ENCODE data around the gene LRRC32. TPM values are rescaled to one million over a fixed set of nuclear protein-coding genes. Genes with fewer than 3 reads are reported as not detected.

LRRC32 gene
- total and polyA plus RNA-seq, 2 donors = 2.9 to 29.3 TPM

DNA sequence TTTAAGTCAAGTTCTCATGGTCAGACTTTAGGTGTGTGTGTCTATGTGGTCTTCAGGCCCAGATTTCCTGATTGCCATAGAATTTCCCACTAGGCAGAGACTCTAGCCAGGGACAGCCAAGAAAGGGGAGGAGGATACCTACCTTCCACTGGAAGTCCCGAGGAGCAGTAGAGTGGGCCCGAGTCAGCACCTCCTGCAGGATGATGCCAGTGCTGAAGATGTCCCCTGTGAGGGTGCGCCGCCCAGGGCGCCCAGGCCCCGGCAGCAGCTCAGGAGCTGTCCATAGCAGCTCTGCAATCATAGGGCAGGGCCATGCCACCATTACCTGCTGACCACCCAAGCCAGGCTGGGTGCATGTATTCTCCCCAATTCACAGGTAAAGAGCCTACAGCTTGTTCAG lies 41.6 kb upstream of the LRRC32 start:
- Histone ChIP-seq H3K4me3 (ENCODE audit: low read length in 2 of 2) (no peak overlapping the region), H3K4me1 (ENCODE audit: control insufficient read depth in 2 of 2, insufficient read depth in 2 of 2, low read length in 2 of 2) (no peaks in the 10 kb centered on the region), H3K27me3 (ENCODE audit: control insufficient read depth in 2 of 2, insufficient read depth in 1 of 2, low read length in 1 of 2) (no peaks in the 10 kb centered on the region), H3K36me3 (ENCODE audit: control insufficient read depth in 2 of 2, insufficient read depth in 2 of 2, low read length in 1 of 2) (no peaks in the 10 kb centered on the region), H3K9me3 (ENCODE audit: control insufficient read depth in 2 of 2, insufficient read depth in 1 of 2, low read length in 1 of 2) (no peaks in the 10 kb centered on the region), H3K27ac (ENCODE audit: low read depth in 1 of 2, low read length in 1 of 2) (no peak overlapping the region)
- no peak for DNase-seq (ENCODE audit: low read depth in 6 of 9, low spot score in 9 of 9)
- 95% methylated on average over 6 of the region's 6 CpGs for WGBS

DNA sequence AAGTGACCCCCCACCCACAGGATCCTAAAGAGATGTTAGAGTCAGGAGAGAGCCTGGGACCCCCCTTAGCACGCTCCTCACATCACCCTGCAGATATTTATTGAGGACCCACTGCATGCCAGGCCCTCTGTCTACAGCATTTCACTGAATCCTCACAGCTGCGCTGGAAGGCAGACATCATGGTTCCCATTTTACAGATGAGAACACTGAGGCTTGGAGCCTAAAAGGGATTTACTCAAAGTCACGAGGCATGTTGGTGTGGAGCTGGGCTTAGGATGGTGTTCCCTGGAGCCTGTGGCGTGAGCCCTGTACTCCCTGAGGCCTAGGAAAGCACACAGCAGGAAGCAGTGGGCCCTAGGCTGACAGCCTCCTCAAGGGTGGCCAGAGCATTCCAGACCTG lies 39.2 kb upstream of the LRRC32 start:
- no peak overlapping the region for H3K27ac ChIP-seq (ENCODE audit: low read depth in 1 of 2, low read length in 1 of 2)
- no peak overlapping the region for H3K4me3 ChIP-seq (ENCODE audit: low read length in 2 of 2)
- no peaks in the 10 kb centered on the region for H3K9me3 ChIP-seq (ENCODE audit: control insufficient read depth in 2 of 2, insufficient read depth in 1 of 2, low read length in 1 of 2)
- no peaks in the 10 kb centered on the region for H3K4me1 ChIP-seq (ENCODE audit: control insufficient read depth in 2 of 2, insufficient read depth in 2 of 2, low read length in 2 of 2)
- 94% methylated on average over 4 of the region's 4 CpGs for WGBS
- no peak for DNase-seq (ENCODE audit: low read depth in 6 of 9, low spot score in 9 of 9)
- no peaks in the 10 kb centered on the region for H3K36me3 ChIP-seq (ENCODE audit: control insufficient read depth in 2 of 2, insufficient read depth in 2 of 2, low read length in 1 of 2)
- no peaks in the 10 kb centered on the region for H3K27me3 ChIP-seq (ENCODE audit: control insufficient read depth in 2 of 2, insufficient read depth in 1 of 2, low read length in 1 of 2)

DNA sequence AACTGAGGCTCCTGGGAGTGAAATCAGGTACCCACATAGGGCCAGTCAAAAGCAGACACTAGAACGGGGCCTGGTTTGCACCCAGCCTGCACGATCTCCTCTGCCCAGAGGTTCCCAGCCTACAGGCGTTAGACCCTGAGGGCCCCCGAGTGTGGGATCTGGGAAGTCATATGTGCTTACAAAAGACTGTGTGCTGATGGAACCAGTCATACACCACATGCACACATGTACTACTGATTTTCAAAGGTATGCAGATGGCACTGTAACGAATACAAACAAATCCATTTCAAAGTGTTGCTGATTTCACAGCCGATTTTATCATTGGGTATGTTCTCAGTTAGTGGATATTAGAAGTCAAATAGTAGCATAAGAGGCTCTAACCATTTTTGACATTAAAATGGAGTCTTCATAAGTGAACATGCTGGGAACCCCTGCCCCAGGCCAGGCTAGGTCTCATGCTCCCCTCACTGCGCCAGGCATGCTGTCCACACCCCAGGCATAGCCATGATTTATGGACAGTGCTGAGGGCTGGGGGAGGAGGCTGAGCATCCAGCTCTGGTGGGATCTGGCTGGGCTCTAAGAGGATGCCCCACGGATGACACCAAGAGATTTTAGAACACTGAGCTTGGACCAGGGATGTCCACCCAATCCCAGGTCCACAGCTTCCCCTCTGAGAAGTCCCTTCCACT lies 38.6 kb upstream of the LRRC32 start:
- Histone ChIP-seq H3K27ac (ENCODE audit: low read depth in 1 of 2, low read length in 1 of 2) (no peak overlapping the region), H3K4me3 (ENCODE audit: low read length in 2 of 2) (no peak overlapping the region)

DNA sequence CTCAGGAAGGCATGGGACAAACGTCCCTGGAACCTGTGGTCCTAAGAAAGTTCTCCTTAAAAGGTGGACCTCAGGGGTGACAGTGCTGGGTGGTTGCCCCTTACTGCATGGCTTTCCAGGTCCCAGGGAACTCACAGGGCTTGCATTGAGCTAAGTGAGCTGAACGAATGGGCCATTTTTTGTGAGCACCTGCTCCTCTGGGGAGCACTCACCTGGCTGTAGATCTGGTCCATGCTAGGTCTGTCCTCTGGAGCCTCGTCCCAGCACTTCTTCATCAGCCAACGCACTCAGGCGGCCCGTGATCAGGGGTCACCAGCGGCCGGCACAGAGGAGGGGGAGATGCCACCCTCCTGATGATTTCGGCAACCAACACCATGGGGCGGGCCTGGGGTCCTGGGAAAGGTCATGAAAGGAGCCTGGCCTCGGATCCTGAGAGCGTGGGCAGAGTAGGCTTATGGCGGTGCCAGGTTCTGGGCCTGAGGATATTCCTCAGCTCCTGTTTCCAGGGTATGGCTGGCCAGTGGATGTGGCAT lies 36.8 kb upstream of the LRRC32 start:
- no peak overlapping the region for H3K27ac ChIP-seq (ENCODE audit: low read depth in 1 of 2, low read length in 1 of 2)
- no peaks in the 10 kb centered on the region for H3K36me3 ChIP-seq (ENCODE audit: control insufficient read depth in 2 of 2, insufficient read depth in 2 of 2, low read length in 1 of 2)
- H3K4me1 ChIP-seq (ENCODE audit: control insufficient read depth in 2 of 2, insufficient read depth in 2 of 2, low read length in 2 of 2) = no peaks in the 10 kb centered on the region
- H3K9me3 ChIP-seq (ENCODE audit: control insufficient read depth in 2 of 2, insufficient read depth in 1 of 2, low read length in 1 of 2) = no peaks in the 10 kb centered on the region
- no peak overlapping the region for H3K4me3 ChIP-seq (ENCODE audit: low read length in 2 of 2)
- H3K27me3 ChIP-seq (ENCODE audit: control insufficient read depth in 2 of 2, insufficient read depth in 1 of 2, low read length in 1 of 2) = no peaks in the 10 kb centered on the region
- no peak for DNase-seq (ENCODE audit: low read depth in 6 of 9, low spot score in 9 of 9)
- WGBS = 94% methylated on average over 13 of the region's 13 CpGs

More for the DNA sequence above, 38.6 kb upstream of the LRRC32 start:
- H3K36me3 ChIP-seq (ENCODE audit: control insufficient read depth in 2 of 2, insufficient read depth in 2 of 2, low read length in 1 of 2) = no peaks in the 10 kb centered on the region
- WGBS = 94% methylated on average over 8 of the region's 8 CpGs
- no peak for DNase-seq (ENCODE audit: low read depth in 6 of 9, low spot score in 9 of 9)
- H3K9me3 ChIP-seq (ENCODE audit: control insufficient read depth in 2 of 2, insufficient read depth in 1 of 2, low read length in 1 of 2) = no peaks in the 10 kb centered on the region
- H3K4me1 ChIP-seq (ENCODE audit: control insufficient read depth in 2 of 2, insufficient read depth in 2 of 2, low read length in 2 of 2) = no peaks in the 10 kb centered on the region
- H3K27me3 ChIP-seq (ENCODE audit: control insufficient read depth in 2 of 2, insufficient read depth in 1 of 2, low read length in 1 of 2) = no peaks in the 10 kb centered on the region

DNA sequence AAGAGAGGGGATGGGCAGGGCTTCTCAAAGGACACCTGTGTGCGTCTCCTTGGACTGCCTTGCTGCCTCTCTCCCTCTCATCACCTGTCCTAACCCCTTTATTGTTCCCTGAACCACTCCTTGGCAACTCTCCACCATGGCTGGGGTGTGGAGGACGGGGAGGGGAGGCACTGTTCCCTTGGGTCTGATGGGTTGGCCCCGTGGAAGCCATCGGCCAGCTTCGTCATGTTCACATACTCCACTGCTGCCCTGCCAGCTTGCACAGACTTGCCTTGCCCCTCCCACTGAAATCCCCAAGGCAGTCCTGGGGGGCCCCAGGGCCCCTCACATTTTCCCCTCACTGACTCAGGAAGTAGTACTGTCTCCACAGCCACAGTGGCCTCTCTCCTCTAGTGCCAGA lies 36.1 kb upstream of the LRRC32 start:
- WGBS = 87% methylated on average over 5 of the region's 5 CpGs
- Histone ChIP-seq H3K27ac (ENCODE audit: low read depth in 1 of 2, low read length in 1 of 2) (no peak overlapping the region), H3K36me3 (ENCODE audit: control insufficient read depth in 2 of 2, insufficient read depth in 2 of 2, low read length in 1 of 2) (no peaks in the 10 kb centered on the region)

DNA sequence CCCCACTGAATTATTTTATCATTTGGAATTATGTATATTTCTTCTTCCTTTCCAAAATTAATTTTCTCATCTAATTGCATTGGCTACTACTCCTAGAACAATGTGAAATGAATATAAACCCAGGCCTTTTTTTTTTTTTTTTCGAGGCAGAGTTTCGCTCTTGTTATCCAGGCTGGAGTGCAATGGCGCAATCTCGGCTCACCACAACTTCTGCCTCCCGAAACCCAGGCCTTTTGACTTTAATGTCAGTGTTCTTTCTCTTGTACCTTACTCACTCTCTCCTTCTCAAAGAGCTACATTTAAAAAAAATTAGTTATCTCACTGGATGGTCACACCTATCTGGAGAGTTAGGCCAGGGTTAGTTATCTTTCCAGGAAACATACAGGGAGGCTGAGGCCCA lies 35.3 kb upstream of the LRRC32 start:
- WGBS = 96% methylated on average over 5 of the region's 5 CpGs
- Histone ChIP-seq H3K27ac (ENCODE audit: low read depth in 1 of 2, low read length in 1 of 2) (no peak overlapping the region), H3K9me3 (ENCODE audit: control insufficient read depth in 2 of 2, insufficient read depth in 1 of 2, low read length in 1 of 2) (no peaks in the 10 kb centered on the region), H3K4me1 (ENCODE audit: control insufficient read depth in 2 of 2, insufficient read depth in 2 of 2, low read length in 2 of 2) (no peaks in the 10 kb centered on the region), H3K27me3 (ENCODE audit: control insufficient read depth in 2 of 2, insufficient read depth in 1 of 2, low read length in 1 of 2) (no peaks in the 10 kb centered on the region), H3K4me3 (ENCODE audit: low read length in 2 of 2) (no peak overlapping the region), H3K36me3 (ENCODE audit: control insufficient read depth in 2 of 2, insufficient read depth in 2 of 2, low read length in 1 of 2) (no peaks in the 10 kb centered on the region)
- DNase-seq (ENCODE audit: low read depth in 6 of 9, low spot score in 9 of 9) = no peak

More for the DNA sequence above, 36.1 kb upstream of the LRRC32 start:
- Histone ChIP-seq H3K9me3 (ENCODE audit: control insufficient read depth in 2 of 2, insufficient read depth in 1 of 2, low read length in 1 of 2) (no peaks in the 10 kb centered on the region), H3K27me3 (ENCODE audit: control insufficient read depth in 2 of 2, insufficient read depth in 1 of 2, low read length in 1 of 2) (no peaks in the 10 kb centered on the region), H3K4me1 (ENCODE audit: control insufficient read depth in 2 of 2, insufficient read depth in 2 of 2, low read length in 2 of 2) (no peaks in the 10 kb centered on the region), H3K4me3 (ENCODE audit: low read length in 2 of 2) (no peak overlapping the region)
- no peak for DNase-seq (ENCODE audit: low read depth in 6 of 9, low spot score in 9 of 9)

DNA sequence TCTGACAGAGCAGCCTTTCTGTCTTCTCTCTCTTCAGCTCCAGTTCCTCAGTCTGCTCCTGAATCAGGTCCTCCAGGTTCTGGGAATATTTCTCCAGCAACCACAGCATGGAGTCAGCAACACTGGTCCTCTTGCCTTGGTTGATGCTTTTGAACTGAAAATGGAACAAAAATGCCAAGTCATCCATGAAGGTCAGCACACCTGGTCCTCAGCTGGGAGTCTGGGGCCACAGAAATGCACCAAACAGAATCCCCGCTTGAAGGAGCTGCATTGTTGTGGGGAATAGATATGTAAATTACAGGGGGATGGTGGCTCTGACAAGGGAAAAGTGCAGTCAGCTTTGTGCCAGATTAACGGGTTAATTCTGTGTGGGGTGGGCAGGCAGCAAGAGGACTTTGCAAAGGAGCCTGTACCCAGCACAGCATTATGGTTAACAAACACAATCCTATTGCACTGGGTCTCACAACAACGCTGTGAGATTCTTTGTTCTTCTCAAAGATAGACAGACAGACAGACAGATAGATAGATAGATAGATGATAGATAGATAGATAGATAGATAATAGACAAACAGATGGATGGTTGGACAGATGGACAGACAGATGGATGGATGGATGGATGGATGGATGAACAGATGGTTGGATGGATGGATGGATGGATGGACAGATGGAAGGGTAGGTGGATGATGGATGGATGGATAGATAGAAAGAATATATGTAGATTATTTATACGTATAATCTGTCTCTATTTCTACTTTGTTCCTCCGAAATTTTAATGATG lies 33.8 kb upstream of the LRRC32 start:
- Histone ChIP-seq H3K9me3 (ENCODE audit: control insufficient read depth in 2 of 2, insufficient read depth in 1 of 2, low read length in 1 of 2) (no peaks in the 10 kb centered on the region), H3K4me1 (ENCODE audit: control insufficient read depth in 2 of 2, insufficient read depth in 2 of 2, low read length in 2 of 2) (no peaks in the 10 kb centered on the region), H3K27ac (ENCODE audit: low read depth in 1 of 2, low read length in 1 of 2) (no peak overlapping the region), H3K27me3 (ENCODE audit: control insufficient read depth in 2 of 2, insufficient read depth in 1 of 2, low read length in 1 of 2) (no peaks in the 10 kb centered on the region), H3K4me3 (ENCODE audit: low read length in 2 of 2) (no peak overlapping the region), H3K36me3 (ENCODE audit: control insufficient read depth in 2 of 2, insufficient read depth in 2 of 2, low read length in 1 of 2) (no peaks in the 10 kb centered on the region)
- 85% methylated on average over 5 of the region's 5 CpGs for WGBS
- no peak for DNase-seq (ENCODE audit: low read depth in 6 of 9, low spot score in 9 of 9)

DNA sequence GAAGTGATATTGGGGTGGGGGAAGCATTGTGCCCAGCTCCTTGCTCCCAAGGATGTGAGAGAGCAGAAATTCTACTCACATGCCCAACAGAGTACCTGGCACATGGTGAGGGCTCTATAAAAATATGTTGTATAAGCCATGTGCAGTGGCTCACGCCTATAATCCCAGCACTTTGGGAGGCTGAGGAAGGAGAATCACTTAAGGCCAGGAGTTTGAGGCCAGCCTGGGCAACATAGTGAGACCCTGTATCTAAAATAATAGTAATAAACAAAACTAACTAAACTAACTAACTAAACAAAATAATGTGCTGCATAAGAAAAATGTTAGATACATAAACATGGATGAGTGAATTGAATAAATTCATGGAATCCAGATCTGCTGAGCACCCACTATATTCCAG lies 33.2 kb upstream of the LRRC32 start:
- Histone ChIP-seq H3K4me1 (ENCODE audit: control insufficient read depth in 2 of 2, insufficient read depth in 2 of 2, low read length in 2 of 2) (no peaks in the 10 kb centered on the region), H3K9me3 (ENCODE audit: control insufficient read depth in 2 of 2, insufficient read depth in 1 of 2, low read length in 1 of 2) (no peaks in the 10 kb centered on the region), H3K27ac (ENCODE audit: low read depth in 1 of 2, low read length in 1 of 2) (no peak overlapping the region), H3K4me3 (ENCODE audit: low read length in 2 of 2) (no peak overlapping the region), H3K36me3 (ENCODE audit: control insufficient read depth in 2 of 2, insufficient read depth in 2 of 2, low read length in 1 of 2) (no peaks in the 10 kb centered on the region), H3K27me3 (ENCODE audit: control insufficient read depth in 2 of 2, insufficient read depth in 1 of 2, low read length in 1 of 2) (no peaks in the 10 kb centered on the region)
- 96% methylated on average over 1 of the region's 1 CpG for WGBS
- DNase-seq (ENCODE audit: low read depth in 6 of 9, low spot score in 9 of 9) = no peak

DNA sequence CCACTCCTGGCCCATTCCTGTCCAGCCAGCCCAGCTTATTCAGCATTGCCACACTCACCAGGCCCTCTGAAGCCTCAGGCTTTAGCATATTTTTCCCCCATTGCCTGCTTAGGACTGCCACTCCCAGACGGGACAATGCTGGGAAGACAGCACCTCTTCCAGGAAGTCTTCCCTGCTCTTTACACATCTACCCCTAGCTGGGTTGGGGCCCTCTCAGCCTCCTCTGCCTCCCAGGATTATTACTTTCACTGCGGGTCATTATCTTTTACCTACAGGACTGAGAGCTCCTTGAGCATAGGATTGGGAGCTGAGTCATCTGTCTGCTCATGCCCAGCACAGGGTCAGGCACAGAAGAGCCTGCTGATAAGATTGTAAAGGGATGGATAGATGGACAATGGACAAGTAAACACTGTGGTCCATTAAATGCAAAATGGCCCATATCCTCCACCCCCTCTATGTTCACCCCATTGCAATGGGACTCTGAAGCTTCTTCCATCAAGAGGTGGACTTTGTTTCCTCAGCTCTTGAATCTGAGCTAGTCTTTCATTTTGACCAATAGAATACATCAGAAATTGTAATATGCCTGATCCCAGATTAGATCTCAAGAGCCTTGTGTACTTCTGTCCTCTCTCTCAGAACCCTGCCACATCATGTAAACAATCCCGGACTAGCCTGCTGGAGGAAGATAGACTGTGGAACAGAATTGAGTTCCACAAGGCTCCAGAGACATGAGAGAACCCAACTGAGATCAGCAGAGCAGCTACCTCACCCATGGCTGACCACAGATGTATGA lies 32.0 kb upstream of the LRRC32 start:
- Histone ChIP-seq H3K9me3 (ENCODE audit: control insufficient read depth in 2 of 2, insufficient read depth in 1 of 2, low read length in 1 of 2) (no peaks in the 10 kb centered on the region), H3K4me3 (ENCODE audit: low read length in 2 of 2) (no peak overlapping the region), H3K36me3 (ENCODE audit: control insufficient read depth in 2 of 2, insufficient read depth in 2 of 2, low read length in 1 of 2) (no peaks in the 10 kb centered on the region), H3K27me3 (ENCODE audit: control insufficient read depth in 2 of 2, insufficient read depth in 1 of 2, low read length in 1 of 2) (no peaks in the 10 kb centered on the region), H3K4me1 (ENCODE audit: control insufficient read depth in 2 of 2, insufficient read depth in 2 of 2, low read length in 2 of 2) (no peaks in the 10 kb centered on the region), H3K27ac (ENCODE audit: low read depth in 1 of 2, low read length in 1 of 2) (no peak overlapping the region)
- 85% methylated on average over 3 of the region's 3 CpGs for WGBS
- no peak for DNase-seq (ENCODE audit: low read depth in 6 of 9, low spot score in 9 of 9)

All from thymus (tissue), 11 donors.